Measurements from ENCODE around the gene CNTRL.

DNA sequence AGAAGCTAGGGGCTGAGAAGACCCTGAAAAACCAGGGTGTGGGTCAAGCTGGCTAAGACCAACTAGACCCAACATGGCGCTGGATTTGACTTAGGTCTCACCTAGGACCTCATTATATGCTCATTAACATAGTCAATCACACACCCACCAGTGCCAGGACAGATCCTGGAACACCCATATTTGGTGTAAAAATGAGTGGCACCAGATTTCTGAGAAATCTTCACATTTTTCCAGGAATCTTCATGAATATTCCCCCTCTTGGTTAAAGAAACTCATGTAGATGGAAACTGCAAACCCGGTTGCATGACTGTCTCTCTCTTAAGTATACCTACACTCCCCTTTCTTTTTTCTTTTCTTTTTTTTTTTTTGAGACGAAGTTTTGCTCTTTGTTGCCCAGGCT, 144.8 kb downstream of the CNTRL start:
- TF ChIP-seq, protein P1, sequence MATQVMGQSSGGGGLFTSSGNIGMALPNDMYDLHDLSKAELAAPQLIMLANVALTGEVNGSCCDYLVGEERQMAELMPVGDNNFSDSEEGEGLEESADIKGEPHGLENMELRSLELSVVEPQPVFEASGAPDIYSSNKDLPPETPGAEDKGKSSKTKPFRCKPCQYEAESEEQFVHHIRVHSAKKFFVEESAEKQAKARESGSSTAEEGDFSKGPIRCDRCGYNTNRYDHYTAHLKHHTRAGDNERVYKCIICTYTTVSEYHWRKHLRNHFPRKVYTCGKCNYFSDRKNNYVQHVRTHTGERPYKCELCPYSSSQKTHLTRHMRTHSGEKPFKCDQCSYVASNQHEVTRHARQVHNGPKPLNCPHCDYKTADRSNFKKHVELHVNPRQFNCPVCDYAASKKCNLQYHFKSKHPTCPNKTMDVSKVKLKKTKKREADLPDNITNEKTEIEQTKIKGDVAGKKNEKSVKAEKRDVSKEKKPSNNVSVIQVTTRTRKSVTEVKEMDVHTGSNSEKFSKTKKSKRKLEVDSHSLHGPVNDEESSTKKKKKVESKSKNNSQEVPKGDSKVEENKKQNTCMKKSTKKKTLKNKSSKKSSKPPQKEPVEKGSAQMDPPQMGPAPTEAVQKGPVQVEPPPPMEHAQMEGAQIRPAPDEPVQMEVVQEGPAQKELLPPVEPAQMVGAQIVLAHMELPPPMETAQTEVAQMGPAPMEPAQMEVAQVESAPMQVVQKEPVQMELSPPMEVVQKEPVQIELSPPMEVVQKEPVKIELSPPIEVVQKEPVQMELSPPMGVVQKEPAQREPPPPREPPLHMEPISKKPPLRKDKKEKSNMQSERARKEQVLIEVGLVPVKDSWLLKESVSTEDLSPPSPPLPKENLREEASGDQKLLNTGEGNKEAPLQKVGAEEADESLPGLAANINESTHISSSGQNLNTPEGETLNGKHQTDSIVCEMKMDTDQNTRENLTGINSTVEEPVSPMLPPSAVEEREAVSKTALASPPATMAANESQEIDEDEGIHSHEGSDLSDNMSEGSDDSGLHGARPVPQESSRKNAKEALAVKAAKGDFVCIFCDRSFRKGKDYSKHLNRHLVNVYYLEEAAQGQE (IDR thresholded peaks at IDR 0.05; ENCODE audit: insufficient read depth in 1 of 2, low read depth in 2 of 2, low read length in 2 of 2) = no peak
- TF ChIP-seq TAF1 (IDR thresholded peaks at IDR 0.05; ENCODE audit: borderline replicate concordance, insufficient read depth, low read length) (no peak), POLR2AphosphoS5 (IDR thresholded peaks at IDR 0.05; ENCODE audit: low read depth, low read length) (no peak), SIN3A (IDR thresholded peaks at IDR 0.05; ENCODE audit: borderline replicate concordance, insufficient read depth, low read length) (no peak)
